HG03378 (cell line): ENCODE results near the gene RPS6KA2.

ENCODE experiments used
- ATAC-seq: cut with Tn5 transposase; IDR thresholded peaks from one replicate; pipeline ENCODE4 v1.9.1; 2021; ENCODE audit warnings: mild to moderate bottlenecking, moderate library complexity; ENCODE audit not compliant: unreplicated experiment

RPS6KA2 gene

DNA sequence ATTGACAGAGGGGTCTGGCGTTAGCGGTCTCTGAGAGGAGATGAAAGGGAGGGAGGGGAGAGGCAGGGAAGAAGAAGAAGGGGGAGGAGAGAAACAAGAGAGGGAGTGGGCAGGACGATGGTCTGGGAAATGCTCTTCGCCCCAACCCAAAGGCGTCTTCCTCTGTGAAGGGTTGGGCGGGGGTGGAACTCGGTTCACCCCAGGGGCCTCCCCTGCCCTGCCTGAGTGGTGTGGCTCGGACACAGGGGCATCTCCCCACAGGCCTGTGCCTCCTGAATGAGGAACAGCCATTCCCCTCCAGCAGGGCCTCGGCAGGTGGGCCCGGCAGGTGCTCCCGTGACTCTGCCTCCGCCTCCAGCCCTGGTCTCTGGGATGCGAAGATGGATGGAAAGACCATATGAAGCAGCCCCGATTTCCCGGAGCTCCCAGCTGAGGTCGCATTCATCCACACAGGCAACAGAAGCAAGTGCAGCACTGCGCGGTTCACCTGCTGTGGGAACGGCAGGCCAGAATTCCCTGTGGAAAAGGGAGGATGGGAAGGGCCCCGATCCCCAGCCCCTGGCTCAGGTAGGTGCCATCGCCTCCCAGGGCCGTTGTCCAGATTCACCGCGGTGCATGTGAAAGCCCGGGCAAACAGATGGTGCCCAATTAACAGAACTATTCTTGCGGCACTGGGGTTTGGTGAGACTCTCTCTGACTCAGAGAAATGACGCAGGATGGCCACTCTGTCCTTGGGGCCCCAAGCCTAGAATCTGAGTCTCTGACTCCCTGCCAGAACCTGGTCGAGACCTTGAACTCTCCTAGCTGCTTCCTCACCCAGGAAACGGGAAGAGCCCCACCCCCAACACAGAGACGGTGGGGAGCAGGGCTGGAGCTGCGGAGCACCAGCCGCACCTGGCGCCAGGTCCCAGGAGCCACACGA, 29.4 kb upstream of the RPS6KA2 start:
- ATAC-seq: no peak

- ATAC-seq: no peak
These were observed 28.7 kb upstream of the RPS6KA2 start for GRCh38 chr6:166655713-166656229.

- no peak for ATAC-seq
These were observed 28.2 kb upstream of the RPS6KA2 start for GRCh38 chr6:166655251-166655650.

DNA sequence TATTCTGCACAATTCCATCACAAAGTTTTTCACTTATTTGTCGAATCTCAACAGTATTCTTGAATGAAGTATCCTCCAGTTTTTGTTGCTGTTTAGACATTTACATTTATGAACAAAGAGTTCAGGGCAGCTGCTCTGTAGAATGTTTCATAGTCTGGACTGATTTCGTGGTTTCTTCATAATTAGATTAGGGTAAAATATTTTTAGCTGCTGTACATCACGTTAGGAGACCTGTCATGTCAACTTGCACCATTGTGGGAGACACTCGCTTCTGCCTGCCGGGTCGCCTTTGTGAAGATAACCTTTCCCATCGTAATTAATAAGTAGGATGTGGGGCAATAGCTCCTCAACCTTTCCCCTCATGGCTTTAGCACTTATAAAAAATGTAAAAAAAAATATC, 27.5 kb upstream of the RPS6KA2 start:
- ATAC-seq: no peak

GRCh38 chr6:166653639-166653941, 26.5 kb upstream of the RPS6KA2 start:
- ATAC-seq: no peak

- no peak for ATAC-seq
These were observed 24.1 kb upstream of the RPS6KA2 start for GRCh38 chr6:166650824-166651807.

DNA sequence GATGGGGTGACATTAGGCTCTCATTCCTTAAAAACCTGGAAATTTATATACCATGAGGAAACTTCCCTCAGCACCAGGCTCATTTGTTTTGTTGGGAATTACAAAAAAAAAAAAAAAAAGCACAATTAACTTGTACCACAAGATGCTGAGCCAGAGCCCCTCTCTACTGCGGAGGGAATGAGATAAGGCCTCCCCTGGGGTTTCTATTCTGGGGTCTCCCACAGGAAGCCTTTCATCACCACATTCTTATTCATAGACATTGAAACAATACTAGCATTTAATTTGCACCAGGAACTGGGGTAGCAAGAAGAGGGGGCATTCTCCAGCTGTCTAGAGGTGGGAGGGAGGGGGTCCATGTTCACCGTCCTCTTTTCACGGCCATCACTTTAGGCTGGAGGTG, 23.0 kb upstream of the RPS6KA2 start:
- ATAC-seq: no peak

DNA sequence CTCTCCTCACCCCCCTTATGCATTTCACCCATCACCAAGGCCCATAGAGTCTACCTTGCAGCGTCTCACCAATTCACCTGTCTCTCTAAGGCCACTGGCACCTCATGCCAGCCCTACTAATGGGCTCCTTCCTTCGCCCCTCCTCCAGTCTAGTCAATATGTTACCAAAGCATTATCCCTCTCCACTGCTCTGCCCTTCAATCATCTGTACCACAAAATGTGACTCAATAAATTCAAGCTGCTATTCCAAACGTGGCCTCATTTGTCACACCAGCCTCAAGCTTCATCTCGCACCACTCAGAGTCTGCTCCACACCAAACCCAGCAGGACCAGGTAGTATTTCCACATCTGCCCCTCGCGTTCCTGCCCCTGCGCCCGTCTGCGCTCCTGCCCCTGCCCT, 21.8 kb upstream of the RPS6KA2 start:
- ATAC-seq: no peak

DNA sequence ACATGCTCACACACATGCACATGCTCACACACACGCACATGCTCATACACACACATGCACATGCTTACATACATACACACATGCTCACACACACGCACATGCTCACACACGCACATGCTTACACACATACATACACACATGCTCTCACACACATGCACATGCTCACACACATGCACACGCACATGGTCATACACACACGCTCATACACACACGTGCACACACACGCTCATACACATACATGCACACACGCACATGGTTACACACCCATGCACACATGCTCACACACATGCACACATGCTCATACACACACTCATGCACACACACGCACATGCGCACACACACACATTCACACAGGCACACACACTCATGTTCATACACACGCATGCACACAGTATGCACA, 20.8 kb upstream of the RPS6KA2 start:
- no peak for ATAC-seq

GRCh38 chr6:166646716-166647115, 19.7 kb upstream of the RPS6KA2 start:
- ATAC-seq: no peak

GRCh38 chr6:166645896-166646295, 18.8 kb upstream of the RPS6KA2 start:
- no peak for ATAC-seq

DNA sequence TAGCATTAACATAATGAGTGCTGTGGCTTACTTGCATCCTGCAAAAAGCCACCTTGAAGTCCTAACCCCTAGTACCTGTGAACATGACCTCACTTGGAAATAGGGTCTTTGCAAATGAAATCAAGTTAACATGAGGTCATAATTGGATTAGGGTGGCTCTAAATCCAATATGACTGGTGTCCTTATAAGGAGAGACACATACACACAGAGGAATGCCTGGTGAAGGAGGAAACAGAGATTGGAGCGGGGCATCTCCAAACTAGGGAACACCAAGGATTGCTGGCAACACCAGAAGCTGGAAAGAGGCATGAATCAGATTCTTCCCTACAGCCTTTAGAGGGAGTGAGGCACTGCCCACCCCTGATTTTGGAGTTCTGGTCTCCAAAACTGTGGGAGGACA, 17.6 kb upstream of the RPS6KA2 start:
- no peak for ATAC-seq

GRCh38 chr6:166643891-166644590, 17.0 kb upstream of the RPS6KA2 start:
- ATAC-seq: no peak

DNA sequence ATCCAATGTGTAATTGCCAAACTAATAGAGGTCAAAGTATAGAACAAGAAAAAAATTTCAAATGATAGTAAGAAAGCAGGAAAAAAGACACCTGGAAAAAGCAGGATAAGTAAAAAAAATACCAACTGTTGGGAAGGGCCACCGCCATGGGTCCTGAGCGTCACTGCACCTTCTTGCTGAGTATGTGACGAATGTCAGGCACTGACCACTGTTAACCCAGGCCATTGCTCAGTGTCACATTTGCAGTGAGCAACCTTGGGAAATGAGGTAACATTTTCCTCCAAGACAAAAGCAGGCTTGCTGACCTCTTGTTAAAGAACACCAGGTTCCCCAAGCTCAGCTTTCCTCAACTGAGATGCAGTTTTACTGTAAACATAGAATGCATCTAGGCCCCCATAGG, 15.6 kb upstream of the RPS6KA2 start:
- no peak for ATAC-seq

DNA sequence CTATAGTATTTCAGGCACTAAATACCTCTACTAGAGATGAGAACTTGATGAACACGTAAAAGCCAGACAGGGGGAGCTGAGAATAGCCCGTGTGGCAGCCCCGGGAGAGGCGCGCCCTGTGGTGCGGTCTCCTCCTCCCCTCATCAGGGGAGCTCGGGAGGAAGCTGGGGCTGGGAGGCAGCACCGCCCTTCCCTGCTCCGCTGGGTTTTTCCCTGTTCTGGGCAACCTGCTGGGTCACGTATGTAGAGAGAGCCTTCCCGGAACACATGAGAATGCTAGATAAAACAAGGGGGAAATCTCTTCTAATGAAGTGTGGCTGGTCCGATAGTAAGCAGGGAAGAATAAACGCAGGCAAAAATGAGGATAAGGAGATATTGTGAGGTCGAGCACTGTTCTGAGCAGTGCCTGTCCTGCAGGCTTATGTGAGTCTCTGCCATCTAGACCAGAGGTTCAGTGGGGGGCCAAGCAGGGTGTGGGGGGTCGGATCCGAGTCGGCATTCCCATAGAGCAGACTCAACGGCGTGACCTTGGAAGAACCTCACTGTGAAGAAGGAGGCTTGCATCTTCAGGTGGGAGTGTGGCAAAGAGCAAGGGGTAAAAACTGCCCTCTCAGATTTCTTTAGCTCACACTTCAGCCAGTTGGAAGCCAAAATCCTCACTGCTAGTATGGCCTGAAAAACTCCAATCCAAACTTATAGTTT, 13.4 kb upstream of the RPS6KA2 start:
- ATAC-seq: no peak

GRCh38 chr6:166639921-166640320, 12.9 kb upstream of the RPS6KA2 start:
- ATAC-seq: no peak

DNA sequence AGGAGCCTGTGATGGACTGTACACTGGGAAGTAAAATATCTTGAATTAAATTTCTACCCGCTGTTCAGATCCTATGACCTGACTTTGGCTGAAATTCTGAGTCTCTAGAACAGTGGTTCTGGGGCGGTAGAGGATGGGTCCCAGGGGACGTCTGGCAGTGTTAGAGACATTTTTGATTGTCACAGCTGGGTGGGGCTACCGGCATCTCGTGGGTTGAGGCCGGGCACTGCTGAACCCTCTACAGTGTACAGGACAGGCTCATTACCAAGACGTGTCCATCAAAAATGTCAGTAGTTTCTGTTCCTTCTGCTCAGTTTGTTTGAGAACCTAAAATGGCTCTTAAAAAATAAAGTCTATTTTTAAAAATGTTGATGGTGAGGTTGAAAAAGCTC, 11.5 kb upstream of the RPS6KA2 start:
- no peak for ATAC-seq

- no peak for ATAC-seq
These were observed 10.9 kb upstream of the RPS6KA2 start for GRCh38 chr6:166637812-166638572.

DNA sequence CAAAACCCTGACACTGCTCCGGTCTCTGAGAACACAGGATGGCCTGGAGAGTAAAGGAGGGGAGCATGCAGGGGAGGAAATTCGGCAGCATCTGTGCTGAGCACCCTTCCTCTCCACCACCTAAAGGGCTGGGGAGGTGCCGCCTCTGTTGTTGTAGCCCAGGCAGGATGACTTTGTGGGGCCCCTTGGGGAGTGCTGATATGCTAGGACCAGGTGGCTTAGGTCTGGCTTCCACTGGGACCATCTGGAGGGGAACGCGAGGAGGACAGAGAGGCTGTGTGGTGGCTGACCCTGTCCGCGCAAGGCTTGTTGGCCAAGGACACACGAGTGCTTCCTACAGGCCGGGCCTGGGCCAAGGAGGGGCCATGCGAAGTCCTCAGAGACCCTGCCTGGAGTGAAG, 9.9 kb upstream of the RPS6KA2 start:
- no peak for ATAC-seq
